K562 (cell line): Measurements from ENCODE around the gene GNGT2. TPM values are rescaled to one million over a fixed set of nuclear protein-coding genes. Genes with fewer than 3 reads are reported as not detected.

Experiments used
- GTF2A2 ChIP-seq: IDR thresholded peaks from 2 replicates; pipeline ENCODE4 v1.6.1; 2016; ENCODE audit warnings: mild to moderate bottlenecking, missing genetic modification characterization, missing compliant biosample characterization
- HNRNPH1 ChIP-seq: fragments of 200-400 bp; formaldehyde crosslinking; optimal IDR thresholded peaks from 2 replicates; pipeline ENCODE3; 2017; ENCODE audit warnings: low read depth, mild to moderate bottlenecking, low read length, moderate library complexity
- NR2C1 ChIP-seq, 2 experiments: fragments of 450-650 bp; IDR thresholded peaks; 2 replicates each; pipeline ENCODE4 v1.6.1; 2017; ENCODE audit warnings: mild to moderate bottlenecking in 2 of 2, antibody characterized with exemption in 1 of 2, inconsistent platforms in 1 of 2, missing compliant biosample characterization in 1 of 2, missing genetic modification characterization in 1 of 2
- PTRF ChIP-seq: fragments of 450-650 bp; IDR thresholded peaks from 2 replicates; pipeline ENCODE4 v1.6.1; 2016; ENCODE audit warnings: mild to moderate bottlenecking, missing genetic modification characterization, missing compliant biosample characterization
- ZNF551 ChIP-seq: fragments of 250-450 bp; sonication (Bioruptor Pico); IDR thresholded peaks from 2 replicates; pipeline ENCODE4 v1.5.0; 2021; ENCODE audit warnings: mild to moderate bottlenecking, moderate library complexity
- polyA plus RNA-seq, 8 experiments: library from polyadenylated mRNA; depleted of rRNA in 4 of 8; stranded (reverse) in 5 of 8; unstranded in 3 of 8; fragments of >200 nt; fragmentation: Nextera tagmentation in 2 of 8; fragmentation: Illumina TruSeq in 1 of 8; extraction: Ambion mirVana in 2 of 8; extraction: Trizol in 1 of 8; gene quantifications; 2 replicates each; pipeline versions ENCODE4 v1.2.1 to v1.2.3, GENCODE V29; 2011 to 2014; ENCODE audit warnings: inconsistent platforms in 1 of 8, missing spikeins in 1 of 8
- total RNA-seq, 7 experiments: library from RNA; depleted of rRNA in 6 of 7; stranded (reverse); fragments of >200 nt in 6 of 7; fragmentation: Illumina TruSeq in 2 of 7; extraction: Trizol in 2 of 7; gene quantifications; 2 replicates each; pipeline versions ENCODE4 v1.2.1 to v1.2.3, GENCODE V29; 2011 to 2021; ENCODE audit warnings: low replicate concordance in 1 of 7
- TF ChIP-seq, protein P1 (sequence below), 2 experiments: fragments of 450-650 bp; IDR thresholded peaks; 2 replicates each; pipeline ENCODE4 v1.6.1; 2018; ENCODE audit warnings: mild to moderate bottlenecking in 2 of 2, low read depth in 1 of 2; ENCODE audit not compliant: partially characterized antibody in 2 of 2
- TF ChIP-seq, protein P2 (sequence below): fragments of 450-650 bp; conservative IDR thresholded peaks from 2 replicates; pipeline ENCODE4 v1.6.1; 2016; ENCODE audit warnings: missing genetic modification characterization, low read depth, mild to moderate bottlenecking, control low read depth, missing compliant biosample characterization

GNGT2 gene
- total and polyA plus RNA-seq, 9 of the 15 experiments (the other 6 are each of a cell fraction or from before 2014, with no cell fraction given), result not detected

GRCh38 chr17:49234509-49235080, 24.2 kb upstream of the GNGT2 start (continued):
- TF ChIP-seq NR2C1 (IDR thresholded peaks at IDR 0.05) (no peak), NR2C1 (tag; IDR thresholded peaks at IDR 0.05) (peak; percentile 39), GTF2A2 (tag) (peak; percentile 18; the same call in 1 of the 2 replicates), ZNF551 (CRISPR knock-in tag) (no peak), PTRF (tag) (peak; percentile 73), HNRNPH1 (no peak)
- TF ChIP-seq, protein P1, sequence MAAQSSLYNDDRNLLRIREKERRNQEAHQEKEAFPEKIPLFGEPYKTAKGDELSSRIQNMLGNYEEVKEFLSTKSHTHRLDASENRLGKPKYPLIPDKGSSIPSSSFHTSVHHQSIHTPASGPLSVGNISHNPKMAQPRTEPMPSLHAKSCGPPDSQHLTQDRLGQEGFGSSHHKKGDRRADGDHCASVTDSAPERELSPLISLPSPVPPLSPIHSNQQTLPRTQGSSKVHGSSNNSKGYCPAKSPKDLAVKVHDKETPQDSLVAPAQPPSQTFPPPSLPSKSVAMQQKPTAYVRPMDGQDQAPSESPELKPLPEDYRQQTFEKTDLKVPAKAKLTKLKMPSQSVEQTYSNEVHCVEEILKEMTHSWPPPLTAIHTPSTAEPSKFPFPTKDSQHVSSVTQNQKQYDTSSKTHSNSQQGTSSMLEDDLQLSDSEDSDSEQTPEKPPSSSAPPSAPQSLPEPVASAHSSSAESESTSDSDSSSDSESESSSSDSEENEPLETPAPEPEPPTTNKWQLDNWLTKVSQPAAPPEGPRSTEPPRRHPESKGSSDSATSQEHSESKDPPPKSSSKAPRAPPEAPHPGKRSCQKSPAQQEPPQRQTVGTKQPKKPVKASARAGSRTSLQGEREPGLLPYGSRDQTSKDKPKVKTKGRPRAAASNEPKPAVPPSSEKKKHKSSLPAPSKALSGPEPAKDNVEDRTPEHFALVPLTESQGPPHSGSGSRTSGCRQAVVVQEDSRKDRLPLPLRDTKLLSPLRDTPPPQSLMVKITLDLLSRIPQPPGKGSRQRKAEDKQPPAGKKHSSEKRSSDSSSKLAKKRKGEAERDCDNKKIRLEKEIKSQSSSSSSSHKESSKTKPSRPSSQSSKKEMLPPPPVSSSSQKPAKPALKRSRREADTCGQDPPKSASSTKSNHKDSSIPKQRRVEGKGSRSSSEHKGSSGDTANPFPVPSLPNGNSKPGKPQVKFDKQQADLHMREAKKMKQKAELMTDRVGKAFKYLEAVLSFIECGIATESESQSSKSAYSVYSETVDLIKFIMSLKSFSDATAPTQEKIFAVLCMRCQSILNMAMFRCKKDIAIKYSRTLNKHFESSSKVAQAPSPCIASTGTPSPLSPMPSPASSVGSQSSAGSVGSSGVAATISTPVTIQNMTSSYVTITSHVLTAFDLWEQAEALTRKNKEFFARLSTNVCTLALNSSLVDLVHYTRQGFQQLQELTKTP (IDR thresholded peaks at IDR 0.05; ENCODE audit: low read depth in 1 of 2, partially characterized antibody in 2 of 2), result no peak
- TF ChIP-seq, protein P2, sequence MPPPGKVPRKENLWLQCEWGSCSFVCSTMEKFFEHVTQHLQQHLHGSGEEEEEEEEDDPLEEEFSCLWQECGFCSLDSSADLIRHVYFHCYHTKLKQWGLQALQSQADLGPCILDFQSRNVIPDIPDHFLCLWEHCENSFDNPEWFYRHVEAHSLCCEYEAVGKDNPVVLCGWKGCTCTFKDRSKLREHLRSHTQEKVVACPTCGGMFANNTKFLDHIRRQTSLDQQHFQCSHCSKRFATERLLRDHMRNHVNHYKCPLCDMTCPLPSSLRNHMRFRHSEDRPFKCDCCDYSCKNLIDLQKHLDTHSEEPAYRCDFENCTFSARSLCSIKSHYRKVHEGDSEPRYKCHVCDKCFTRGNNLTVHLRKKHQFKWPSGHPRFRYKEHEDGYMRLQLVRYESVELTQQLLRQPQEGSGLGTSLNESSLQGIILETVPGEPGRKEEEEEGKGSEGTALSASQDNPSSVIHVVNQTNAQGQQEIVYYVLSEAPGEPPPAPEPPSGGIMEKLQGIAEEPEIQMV (tag), result 0 out of 2 replicates have a peak, but pooled peaks have one; percentile 34
